ENCODE data around the gene NMNAT2. TPM values are rescaled to one million over a fixed set of nuclear protein-coding genes. Genes with fewer than 3 reads are reported as not detected.

Gene NMNAT2
- total and polyA plus RNA-seq, 4 donors: 0.10 to 1.1 (median 0.94) TPM

- ATAC-seq (ENCODE audit: insufficient read depth, low FRiP score) (no peak), DNase-seq (no peak)
- TF ChIP-seq, protein P1, sequence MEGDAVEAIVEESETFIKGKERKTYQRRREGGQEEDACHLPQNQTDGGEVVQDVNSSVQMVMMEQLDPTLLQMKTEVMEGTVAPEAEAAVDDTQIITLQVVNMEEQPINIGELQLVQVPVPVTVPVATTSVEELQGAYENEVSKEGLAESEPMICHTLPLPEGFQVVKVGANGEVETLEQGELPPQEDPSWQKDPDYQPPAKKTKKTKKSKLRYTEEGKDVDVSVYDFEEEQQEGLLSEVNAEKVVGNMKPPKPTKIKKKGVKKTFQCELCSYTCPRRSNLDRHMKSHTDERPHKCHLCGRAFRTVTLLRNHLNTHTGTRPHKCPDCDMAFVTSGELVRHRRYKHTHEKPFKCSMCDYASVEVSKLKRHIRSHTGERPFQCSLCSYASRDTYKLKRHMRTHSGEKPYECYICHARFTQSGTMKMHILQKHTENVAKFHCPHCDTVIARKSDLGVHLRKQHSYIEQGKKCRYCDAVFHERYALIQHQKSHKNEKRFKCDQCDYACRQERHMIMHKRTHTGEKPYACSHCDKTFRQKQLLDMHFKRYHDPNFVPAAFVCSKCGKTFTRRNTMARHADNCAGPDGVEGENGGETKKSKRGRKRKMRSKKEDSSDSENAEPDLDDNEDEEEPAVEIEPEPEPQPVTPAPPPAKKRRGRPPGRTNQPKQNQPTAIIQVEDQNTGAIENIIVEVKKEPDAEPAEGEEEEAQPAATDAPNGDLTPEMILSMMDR (IDR thresholded peaks at IDR 0.05; ENCODE audit: control extremely low read depth, extremely low read depth): no peak
- Histone ChIP-seq H3K4me1 (ENCODE audit: control insufficient read depth in 5 of 5, insufficient read depth in 5 of 5, low read length in 5 of 5) (peaks cover 0 to 6% (median 0%) of the 10 kb centered on the region in 5 donors), H3K27me3 (ENCODE audit: control insufficient read depth in 3 of 3, insufficient read depth in 3 of 3, low read length in 2 of 3) (no peaks in the 10 kb centered on the region), H3K27ac (ENCODE audit: low read depth in 1 of 2, low read length in 1 of 2) (no peak overlapping the region), H3K9me3 (ENCODE audit: control insufficient read depth in 4 of 4, insufficient read depth in 3 of 4, low read length in 3 of 4) (no peaks in the 10 kb centered on the region), H3K4me3 (no peak overlapping the region), H3K36me3 (ENCODE audit: control insufficient read depth in 4 of 4, insufficient read depth in 4 of 4, low read length in 4 of 4) (no peaks in the 10 kb centered on the region), H3K9ac (ENCODE audit: insufficient read depth in 1 of 2, low read length in 2 of 2) (no peak overlapping the region)
- 77 to 86% methylated on average over 11 of the region's 11 CpGs for WGBS, 2 donors
Observed at GRCh38 chr1:183368213-183369108, 49.7 kb downstream of the NMNAT2 start.

GRCh38 chr1:183366116-183366515, 52.1 kb downstream of the NMNAT2 start:
- no peak overlapping the region for H3K9ac ChIP-seq (ENCODE audit: insufficient read depth in 1 of 2, low read length in 2 of 2)
- H3K27ac ChIP-seq (ENCODE audit: low read depth in 1 of 2, low read length in 1 of 2): peak overlapping the region in 1 of 2 donors; percentile 23
- no peaks in the 10 kb centered on the region for H3K36me3 ChIP-seq (ENCODE audit: control insufficient read depth in 4 of 4, insufficient read depth in 4 of 4, low read length in 4 of 4)
- ATAC-seq (ENCODE audit: insufficient read depth, low FRiP score) (no peak), DNase-seq (no peak)
- no peak overlapping the region for H3K4me3 ChIP-seq
- H3K4me1 ChIP-seq (ENCODE audit: control insufficient read depth in 5 of 5, insufficient read depth in 5 of 5, low read length in 5 of 5): peaks cover 0 to 6% (median 0%) of the 10 kb centered on the region in 5 donors
- WGBS, 2 donors: 89 to 93% methylated on average over 1 of the region's 1 CpG
- no peaks in the 10 kb centered on the region for H3K9me3 ChIP-seq (ENCODE audit: control insufficient read depth in 4 of 4, insufficient read depth in 3 of 4, low read length in 3 of 4)
- TF ChIP-seq, protein P1 (IDR thresholded peaks at IDR 0.05; ENCODE audit: control extremely low read depth, extremely low read depth): no peak
- H3K27me3 ChIP-seq (ENCODE audit: control insufficient read depth in 3 of 3, insufficient read depth in 3 of 3, low read length in 2 of 3): no peaks in the 10 kb centered on the region

GRCh38 chr1:183365676-183366075, 52.5 kb downstream of the NMNAT2 start:
- Histone ChIP-seq H3K9me3 (ENCODE audit: control insufficient read depth in 4 of 4, insufficient read depth in 3 of 4, low read length in 3 of 4) (no peaks in the 10 kb centered on the region), H3K27me3 (ENCODE audit: control insufficient read depth in 3 of 3, insufficient read depth in 3 of 3, low read length in 2 of 3) (no peaks in the 10 kb centered on the region), H3K4me1 (ENCODE audit: control insufficient read depth in 5 of 5, insufficient read depth in 5 of 5, low read length in 5 of 5) (peaks cover 0 to 6% (median 0%) of the 10 kb centered on the region in 5 donors), H3K27ac (ENCODE audit: low read depth in 1 of 2, low read length in 1 of 2) (peak overlapping the region in 1 of 2 donors; percentile 23), H3K9ac (ENCODE audit: insufficient read depth in 1 of 2, low read length in 2 of 2) (no peak overlapping the region), H3K4me3 (no peak overlapping the region), H3K36me3 (ENCODE audit: control insufficient read depth in 4 of 4, insufficient read depth in 4 of 4, low read length in 4 of 4) (no peaks in the 10 kb centered on the region)
- 54 to 73% methylated on average over 2 of the region's 2 CpGs for WGBS, 2 donors
- DNase-seq: no peak
- ATAC-seq (ENCODE audit: insufficient read depth, low FRiP score): no peak
- TF ChIP-seq, protein P1 (IDR thresholded peaks at IDR 0.05; ENCODE audit: control extremely low read depth, extremely low read depth): no peak

Data from lung (tissue), 12 donors.